ENCODE results near the gene CPA2. TPM values are rescaled to one million over a fixed set of nuclear protein-coding genes. Genes with fewer than 3 reads are reported as not detected.

CPA2 gene
- polyA plus RNA-seq, 1 of the 3 experiments (the other 2 are of a cell fraction), result 0.03 TPM

- DNase-seq, result no peak
- H4K20me1 ChIP-seq (ENCODE audit: insufficient read depth), result no peaks in the 10 kb centered on the region
- H3K9me3 ChIP-seq, result no peaks in the 10 kb centered on the region
- WGBS (ENCODE audit: low lambda C conversion rate), result 90% methylated on average over 10 of the region's 11 CpGs
- no peaks in the 10 kb centered on the region for H3K79me2 ChIP-seq (ENCODE audit: insufficient read depth)
- H3K36me3 ChIP-seq (replicated peaks in 1 of 2; ENCODE audit: control insufficient read depth in 1 of 2, insufficient read depth in 2 of 2, low read length in 1 of 2), result no peaks in the 10 kb centered on the region
- TF ChIP-seq NRF1 (IDR thresholded peaks at IDR 0.05; ENCODE audit: low read depth, low read length), result no peak
- TF ChIP-seq TCF12 (IDR thresholded peaks at IDR 0.05), result no peak
- TF ChIP-seq IRF3 (IDR thresholded peaks at IDR 0.05; ENCODE audit: low read depth, low read length), result no peak
- TF ChIP-seq MEF2A (IDR thresholded peaks at IDR 0.05; ENCODE audit: borderline replicate concordance, low read depth), result no peak
- TF ChIP-seq RAD21 (IDR thresholded peaks at IDR 0.05; ENCODE audit: low read length), result no peak
- TF ChIP-seq CHD2 (IDR thresholded peaks at IDR 0.05; ENCODE audit: low read length, partially characterized antibody), result no peak
- no peak for TF ChIP-seq USF2 (IDR thresholded peaks at IDR 0.05; ENCODE audit: borderline replicate concordance, low read depth, low read length)
- TF ChIP-seq POLR2AphosphoS5 (IDR thresholded peaks at IDR 0.05; ENCODE audit: low read depth, low read length), result no peak
- TF ChIP-seq SMC3 (IDR thresholded peaks at IDR 0.05; ENCODE audit: low read depth, low read length), result no peak
- no peak for TF ChIP-seq GABPA (IDR thresholded peaks at IDR 0.05; ENCODE audit: low read depth)
- no peak for TF ChIP-seq RXRA (IDR thresholded peaks at IDR 0.05; ENCODE audit: borderline replicate concordance, low read depth)
- no peak for TF ChIP-seq EP300 (IDR thresholded peaks at IDR 0.05; ENCODE audit: borderline replicate concordance in 1 of 2, low read depth in 1 of 2, low read length in 1 of 2)
- no peak for TF ChIP-seq JUND (IDR thresholded peaks at IDR 0.05)
- TF ChIP-seq YY1 (IDR thresholded peaks at IDR 0.05; ENCODE audit: low read depth), result no peak
- POLR2A ChIA-PET, result no interaction called here
- no peaks in the 10 kb centered on the region for H3K9me2 ChIP-seq
- H3K27me3 ChIP-seq (ENCODE audit: insufficient read depth), result no peaks in the 10 kb centered on the region
- no peaks in the 10 kb centered on the region for H3F3A ChIP-seq (replicated peaks; ENCODE audit: insufficient read depth)
- CTCF ChIA-PET, result interaction anchor here (1.1 to 3.5 kb wide), 2 partner anchors 203 to 447 kb away, joined by 3 to 12 read pairs; no protein-coding TSS in a partner anchor
- H3K4me1 ChIP-seq (ENCODE audit: control insufficient read depth in 1 of 2, insufficient read depth in 2 of 2, low read depth in 1 of 2, low read length in 1 of 2), result peaks cover 3 to 13% of the 10 kb centered on the region in 2 experiments; a peak in 3 of 4 replicates
- H3K4me2 ChIP-seq, result no peak overlapping the region
- H3K27ac ChIP-seq (ENCODE audit: low read depth in 2 of 2, low read length in 1 of 2), result no peak overlapping the region
- no peak overlapping the region for H3K4me3 ChIP-seq (ENCODE audit: low read depth in 2 of 2, low read length in 1 of 2)
- H3K9ac ChIP-seq, result no peak overlapping the region
- no peak overlapping the region for H2AFZ ChIP-seq (ENCODE audit: low read depth)
These were observed 8.4 kb downstream of the CPA2 start for GRCh38 chr7:130274983-130275591.

- Histone ChIP-seq H3K27ac (ENCODE audit: low read depth in 2 of 2, low read length in 1 of 2) (no peak overlapping the region), H2AFZ (ENCODE audit: low read depth) (no peak overlapping the region), H3K4me3 (ENCODE audit: low read depth in 2 of 2, low read length in 1 of 2) (no peak overlapping the region), H3K27me3 (ENCODE audit: insufficient read depth) (no peaks in the 10 kb centered on the region), H4K20me1 (ENCODE audit: insufficient read depth) (no peaks in the 10 kb centered on the region), H3K9ac (no peak overlapping the region), H3K4me1 (ENCODE audit: control insufficient read depth in 1 of 2, insufficient read depth in 2 of 2, low read depth in 1 of 2, low read length in 1 of 2) (peaks cover 3 to 13% of the 10 kb centered on the region in 2 experiments; a peak in 3 of 4 replicates), H3K9me2 (no peaks in the 10 kb centered on the region), H3K36me3 (replicated peaks in 1 of 2; ENCODE audit: control insufficient read depth in 1 of 2, insufficient read depth in 2 of 2, low read length in 1 of 2) (no peaks in the 10 kb centered on the region), H3K79me2 (ENCODE audit: insufficient read depth) (no peaks in the 10 kb centered on the region), H3K4me2 (no peak overlapping the region), H3F3A (replicated peaks; ENCODE audit: insufficient read depth) (no peaks in the 10 kb centered on the region), H3K9me3 (no peaks in the 10 kb centered on the region)
- ChIA-PET CTCF (no interaction called here), POLR2A (no interaction called here)
- WGBS (ENCODE audit: low lambda C conversion rate), result 68% methylated on average over 5 of the region's 5 CpGs
- DNase-seq, result no peak
- no peak for TF ChIP-seq ZBTB33 (IDR thresholded peaks at IDR 0.05; ENCODE audit: borderline replicate concordance, low read depth)
- 0 out of 2 replicates have a peak, but pooled peaks have one; percentile 29 for TF ChIP-seq PBX3 (IDR thresholded peaks at IDR 0.05)
These were observed 9.2 kb downstream of the CPA2 start for GRCh38 chr7:130275826-130276297.
